Left lung (tissue), 10 donors: ENCODE data around the gene CSTB. TPM values are rescaled to one million over a fixed set of nuclear protein-coding genes. Genes with fewer than 3 reads are reported as not detected.

Experiments used
- ATAC-seq: fragments of 200-7000 bp; cut with Tn5 transposase; one replicate; pipeline ENCODE4 v1.9.1; 2020; ENCODE audit warnings: moderate library complexity
- DNase-seq, 4 donors: peaks; one replicate each; pipeline ENCODE4 v3.0.0-alpha.2; 2013 to 2020
- H3K27ac ChIP-seq, 2 donors: fragments of 200-600 bp; sonication (generic) in 1 of 2; one replicate each; pipeline versions ENCODE4 v1.5.0 to v1.8.0; 2020 to 2021
- H3K27me3 ChIP-seq, 2 donors: fragments of 200-600 bp; sonication (generic) in 1 of 2; one replicate each; pipeline versions ENCODE4 v1.5.0 to v1.8.0; 2020 to 2021
- H3K36me3 ChIP-seq, 2 donors: fragments of 200-600 bp; sonication (generic) in 1 of 2; one replicate each; pipeline versions ENCODE4 v1.5.0 to v1.8.0; 2020 to 2021
- H3K4me1 ChIP-seq, 2 donors: fragments of 200-600 bp; one replicate each; pipeline ENCODE4 v1.8.0; 2021
- H3K4me3 ChIP-seq, 2 donors: fragments of 200-600 bp; sonication (generic) in 1 of 2; one replicate each; pipeline versions ENCODE4 v1.5.0 to v1.8.0; 2020 to 2021; ENCODE audit warnings: mild to moderate bottlenecking in 1 of 2
- H3K9me3 ChIP-seq, 2 donors: fragments of 200-600 bp; sonication (generic) in 1 of 2; one replicate each; pipeline versions ENCODE4 v1.5.0 to v1.8.0; 2020 to 2021
- CTCF ChIP-seq, 2 donors: fragments of 200-600 bp; sonication (generic) in 1 of 2; IDR thresholded peaks; one replicate each; pipeline versions ENCODE4 v1.5.0 to v1.8.0; 2021; ENCODE audit warnings: antibody characterized with exemption in 2 of 2
- intact Hi-C, 2 donors: fragments of 100-400 bp; cut with DNase I; formaldehyde crosslinking; loops; one replicate each; pipeline versions ENCODE4 v1.11.2 to v1.14.2; 2022
- polyA plus RNA-seq, 6 donors: library from polyadenylated mRNA; unstranded; fragments of 120-200 nt; gene quantifications; one replicate each; pipeline ENCODE4 v1.2.1, GENCODE V29; 2013; ENCODE audit not compliant: insufficient read length in 6 of 6
- total RNA-seq, 2 donors: library from RNA; stranded (reverse); fragmentation: NEBNext Ultra II Directional; extraction: Animal tissue kit (Norgen Biotek cat#: 25700); gene quantifications; one replicate each; pipeline ENCODE4 v1.2.1, GENCODE V29; 2021
- donor health status: DM: no; HTN: yes; CAD: no.
- donor health status: DM: no; HTN: no; CAD: no.

CSTB gene
- total and polyA plus RNA-seq, 8 donors = 36.5 to 133 (median 37.8) TPM

GRCh38 chr21:43812957-43813655, 37.0 kb upstream of the CSTB start:
- no peaks in the 10 kb centered on the region for H3K36me3 ChIP-seq
- no peaks in the 10 kb centered on the region for H3K27me3 ChIP-seq
- DNase-seq (peak in 1 of 4 donors; percentile 73), ATAC-seq (no peak)
- H3K27ac ChIP-seq = no peak overlapping the region
- intact Hi-C loops = loop anchor here in 1 of 2 donors (5.0 kb wide), 1 partner anchor 164 kb away; no protein-coding TSS in a partner anchor
- H3K4me1 ChIP-seq = peaks cover 19 to 42% of the 10 kb centered on the region in 2 donors
- no peak for TF ChIP-seq CTCF (IDR thresholded peaks at IDR 0.05)
- no peak overlapping the region for H3K4me3 ChIP-seq
- no peaks in the 10 kb centered on the region for H3K9me3 ChIP-seq

- Histone ChIP-seq H3K9me3 (no peaks in the 10 kb centered on the region), H3K36me3 (no peaks in the 10 kb centered on the region), H3K4me3 (peak overlapping the region; percentile 9 to 40), H3K27me3 (no peaks in the 10 kb centered on the region), H3K4me1 (peaks cover 19 to 34% of the 10 kb centered on the region in 2 donors), H3K27ac (peak overlapping the region; percentile 33 to 66)
- peak in 2 of 4 donors; percentile 70 to 86 for DNase-seq
- intact Hi-C loops = loop anchor here in 1 of 2 donors (5.0 kb wide), 1 partner anchor 165 kb away; no protein-coding TSS in a partner anchor
- TF ChIP-seq CTCF (IDR thresholded peaks at IDR 0.05) = no peak
- ATAC-seq = peak; percentile 61
Observed at GRCh38 chr21:43812139-43812821, 36.2 kb upstream of the CSTB start.

GRCh38 chr21:43811262-43812105, 35.4 kb upstream of the CSTB start:
- ATAC-seq = peak; percentile 1
- intact Hi-C loops = loop anchor here in 1 of 2 donors (5.0 kb wide), 1 partner anchor 166 kb away; no protein-coding TSS in a partner anchor
- H3K27ac ChIP-seq = peak overlapping the region in 1 of 2 donors; percentile 66

GRCh38 chr21:43810505-43811261, 34.6 kb upstream of the CSTB start:
- Histone ChIP-seq H3K4me1 (peaks cover 19 to 31% of the 10 kb centered on the region in 2 donors), H3K27ac (no peak overlapping the region), H3K4me3 (peak overlapping the region in 1 of 2 donors; percentile 40), H3K36me3 (no peaks in the 10 kb centered on the region), H3K9me3 (no peaks in the 10 kb centered on the region), H3K27me3 (no peaks in the 10 kb centered on the region)
- DNase-seq = peak; percentile 50 to 97 (median 78)
- TF ChIP-seq CTCF (IDR thresholded peaks at IDR 0.05) = peak; percentile 93 to 97
- intact Hi-C loops = loop anchor here in 1 of 2 donors (5.0 kb wide), 1 partner anchor 167 kb away; no protein-coding TSS in a partner anchor
- ATAC-seq = peak; percentile 93

More at GRCh38 chr21:43811262-43812105, 35.4 kb upstream of the CSTB start:
- Histone ChIP-seq H3K4me3 (peak overlapping the region; percentile 9 to 40), H3K4me1 (peaks cover 19 to 28% of the 10 kb centered on the region in 2 donors), H3K27me3 (no peaks in the 10 kb centered on the region), H3K36me3 (no peaks in the 10 kb centered on the region), H3K9me3 (no peaks in the 10 kb centered on the region)
- TF ChIP-seq CTCF (IDR thresholded peaks at IDR 0.05) = no peak
- peak in 1 of 4 donors; percentile 65 for DNase-seq
